Urothelium cell line (cell line): ENCODE measurements around the gene STYK1.

Experiments used
- DNase-seq: peaks from one replicate; pipeline ENCODE4 v3.0.0; 2011; ENCODE audit warnings: low spot score, mixed read lengths
- FAIRE-seq: peaks from 2 replicates; lab custom pipeline; 2011; peaks lifted over from hg19 to GRCh38; lab: Jason Lieb, UNC

Gene STYK1

GRCh38 chr12:10673659-10674384 lies at the start of gene STYK1:
TSS of gene STYK1 (minus strand) at chr12:10674052. CDS start at chr12:10634618, 39,434 bp downstream.
- DNase-seq, result peak; percentile 89
- peak; percentile 99 for FAIRE-seq

- no peak for FAIRE-seq
- DNase-seq, result peak; percentile 96
Observed at GRCh38 chr12:10722905-10723746, 49.3 kb upstream of the STYK1 start, which contains the start of gene YBX3. TSS of gene YBX3 (minus strand) at chr12:10723323. CDS start at chr12:10723111, 212 bp downstream.

- FAIRE-seq (peak; percentile 85), DNase-seq (peak; percentile 66)
Observed at GRCh38 chr12:10722502-10722904, 48.7 kb upstream of the STYK1 start.

GRCh38 chr12:10721651-10722501 lies 48.0 kb upstream of the STYK1 start:
- DNase-seq (peak; percentile 84), FAIRE-seq (peak; percentile 96)

- peak; percentile 76 for FAIRE-seq
- DNase-seq, result no peak
Observed at GRCh38 chr12:10720974-10721650, 47.3 kb upstream of the STYK1 start.

GRCh38 chr12:10719482-10719881 lies 45.6 kb upstream of the STYK1 start:
- FAIRE-seq, result no peak
- no peak for DNase-seq

GRCh38 chr12:10718279-10718821 lies 44.5 kb upstream of the STYK1 start:
- DNase-seq, result no peak

GRCh38 chr12:10717410-10717809 lies 43.6 kb upstream of the STYK1 start:
- FAIRE-seq (no peak), DNase-seq (no peak)

More at GRCh38 chr12:10718279-10718821, 44.5 kb upstream of the STYK1 start:
- FAIRE-seq, result peak; percentile 70

- DNase-seq (peak; percentile 92), FAIRE-seq (peak; percentile 86)
Observed at GRCh38 chr12:10716704-10717315, 43.0 kb upstream of the STYK1 start.

- no peak for DNase-seq
Observed at GRCh38 chr12:10716277-10716676, 42.4 kb upstream of the STYK1 start.

GRCh38 chr12:10715491-10715890 lies 41.6 kb upstream of the STYK1 start:
- FAIRE-seq, result no peak

More at GRCh38 chr12:10716277-10716676, 42.4 kb upstream of the STYK1 start:
- FAIRE-seq, result no peak

GRCh38 chr12:10709808-10710207 lies 36.0 kb upstream of the STYK1 start:
- DNase-seq, result no peak
- no peak for FAIRE-seq

More at GRCh38 chr12:10715491-10715890, 41.6 kb upstream of the STYK1 start:
- DNase-seq, result no peak

GRCh38 chr12:10708862-10709261 lies 35.0 kb upstream of the STYK1 start:
- no peak for DNase-seq
- no peak for FAIRE-seq

- FAIRE-seq, result no peak
- no peak for DNase-seq
Observed at GRCh38 chr12:10705655-10706054, 31.8 kb upstream of the STYK1 start.

GRCh38 chr12:10701843-10702242 lies 28.0 kb upstream of the STYK1 start:
- DNase-seq (no peak), FAIRE-seq (no peak)

- FAIRE-seq, result no peak
Observed at GRCh38 chr12:10701131-10701681, 27.4 kb upstream of the STYK1 start.

GRCh38 chr12:10700581-10700980 lies 26.7 kb upstream of the STYK1 start:
- no peak for DNase-seq

More at GRCh38 chr12:10701131-10701681, 27.4 kb upstream of the STYK1 start:
- no peak for DNase-seq

GRCh38 chr12:10697862-10698261 lies 24.0 kb upstream of the STYK1 start:
- DNase-seq, result no peak
- no peak for FAIRE-seq

More at GRCh38 chr12:10700581-10700980, 26.7 kb upstream of the STYK1 start:
- FAIRE-seq, result no peak

- no peak for DNase-seq
- FAIRE-seq, result peak; percentile 55
Observed at GRCh38 chr12:10697156-10697555, 23.3 kb upstream of the STYK1 start.
